ENCODE data around the gene ACP2.

- TF ChIP-seq CTCF (conservative IDR thresholded peaks at IDR 0.05; ENCODE audit: low read length), result no peak
- no peak for TF ChIP-seq EZH2phosphoT487 (IDR thresholded peaks at IDR 0.05; ENCODE audit: borderline replicate concordance, low read depth, low read length)
Observed at GRCh38 chr11:47260366-47260765, 11.8 kb upstream of the ACP2 start.

All from OCI-LY7 (cell line).